ENCODE measurements around the gene ACSS2. TPM values are rescaled to one million over a fixed set of nuclear protein-coding genes. Genes with fewer than 3 reads are reported as not detected.
"Not testable (repeated sequence)": the region's sequence is repeated elsewhere in the genome, so short reads cannot be mapped to it uniquely, and the experiment has no call there.

ACSS2 gene
- polyA plus RNA-seq, 2 of the 4 experiments (the other 2 are of a cell fraction), result 22.1 to 24.1 TPM

- TF ChIP-seq, protein P1, sequence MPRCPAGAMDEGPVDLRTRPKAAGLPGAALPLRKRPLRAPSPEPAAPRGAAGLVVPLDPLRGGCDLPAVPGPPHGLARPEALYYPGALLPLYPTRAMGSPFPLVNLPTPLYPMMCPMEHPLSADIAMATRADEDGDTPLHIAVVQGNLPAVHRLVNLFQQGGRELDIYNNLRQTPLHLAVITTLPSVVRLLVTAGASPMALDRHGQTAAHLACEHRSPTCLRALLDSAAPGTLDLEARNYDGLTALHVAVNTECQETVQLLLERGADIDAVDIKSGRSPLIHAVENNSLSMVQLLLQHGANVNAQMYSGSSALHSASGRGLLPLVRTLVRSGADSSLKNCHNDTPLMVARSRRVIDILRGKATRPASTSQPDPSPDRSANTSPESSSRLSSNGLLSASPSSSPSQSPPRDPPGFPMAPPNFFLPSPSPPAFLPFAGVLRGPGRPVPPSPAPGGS (IDR thresholded peaks at IDR 0.05), result no peak
- TF ChIP-seq POLR2A (IDR thresholded peaks at IDR 0.05; ENCODE audit: low read length), result no peak
- TF ChIP-seq CHD4 (IDR thresholded peaks at IDR 0.05; ENCODE audit: borderline replicate concordance), result no peak
- TF ChIP-seq, protein P2, sequence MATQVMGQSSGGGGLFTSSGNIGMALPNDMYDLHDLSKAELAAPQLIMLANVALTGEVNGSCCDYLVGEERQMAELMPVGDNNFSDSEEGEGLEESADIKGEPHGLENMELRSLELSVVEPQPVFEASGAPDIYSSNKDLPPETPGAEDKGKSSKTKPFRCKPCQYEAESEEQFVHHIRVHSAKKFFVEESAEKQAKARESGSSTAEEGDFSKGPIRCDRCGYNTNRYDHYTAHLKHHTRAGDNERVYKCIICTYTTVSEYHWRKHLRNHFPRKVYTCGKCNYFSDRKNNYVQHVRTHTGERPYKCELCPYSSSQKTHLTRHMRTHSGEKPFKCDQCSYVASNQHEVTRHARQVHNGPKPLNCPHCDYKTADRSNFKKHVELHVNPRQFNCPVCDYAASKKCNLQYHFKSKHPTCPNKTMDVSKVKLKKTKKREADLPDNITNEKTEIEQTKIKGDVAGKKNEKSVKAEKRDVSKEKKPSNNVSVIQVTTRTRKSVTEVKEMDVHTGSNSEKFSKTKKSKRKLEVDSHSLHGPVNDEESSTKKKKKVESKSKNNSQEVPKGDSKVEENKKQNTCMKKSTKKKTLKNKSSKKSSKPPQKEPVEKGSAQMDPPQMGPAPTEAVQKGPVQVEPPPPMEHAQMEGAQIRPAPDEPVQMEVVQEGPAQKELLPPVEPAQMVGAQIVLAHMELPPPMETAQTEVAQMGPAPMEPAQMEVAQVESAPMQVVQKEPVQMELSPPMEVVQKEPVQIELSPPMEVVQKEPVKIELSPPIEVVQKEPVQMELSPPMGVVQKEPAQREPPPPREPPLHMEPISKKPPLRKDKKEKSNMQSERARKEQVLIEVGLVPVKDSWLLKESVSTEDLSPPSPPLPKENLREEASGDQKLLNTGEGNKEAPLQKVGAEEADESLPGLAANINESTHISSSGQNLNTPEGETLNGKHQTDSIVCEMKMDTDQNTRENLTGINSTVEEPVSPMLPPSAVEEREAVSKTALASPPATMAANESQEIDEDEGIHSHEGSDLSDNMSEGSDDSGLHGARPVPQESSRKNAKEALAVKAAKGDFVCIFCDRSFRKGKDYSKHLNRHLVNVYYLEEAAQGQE (IDR thresholded peaks at IDR 0.05), result no peak
- no peak for TF ChIP-seq RAD21 (conservative IDR thresholded peaks at IDR 0.05 in 1 of 2, IDR thresholded peaks at IDR 0.05 in 1 of 2)
Measured at GRCh38 chr20:34896086-34896621, 19.7 kb downstream of the ACSS2 start (continued).

DNA sequence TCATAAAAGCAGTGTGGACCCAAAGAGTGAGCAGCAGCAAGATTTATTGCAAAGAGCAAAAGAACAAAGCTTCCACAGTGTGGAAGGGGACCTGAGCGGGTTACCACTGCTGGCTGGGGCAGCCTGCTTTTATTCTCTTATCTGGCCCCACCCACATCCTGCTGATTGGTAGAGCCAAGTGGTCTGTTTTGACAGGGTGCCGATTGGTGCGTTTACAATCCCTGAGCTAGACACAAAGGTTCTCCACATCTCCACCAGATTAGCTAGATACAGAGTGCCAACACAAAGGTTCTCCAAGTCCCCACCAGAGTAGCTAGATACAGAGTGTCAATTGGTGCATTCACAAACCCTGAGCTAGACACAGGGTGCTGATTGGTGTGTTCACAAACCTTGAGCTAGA, 21.7 kb downstream of the ACSS2 start:
- H3K27ac ChIP-seq; DNase-seq (ENCODE audit: low read depth in 1 of 2, low spot score in 1 of 2); H3K4me1 ChIP-seq; H3K4me2 ChIP-seq; H3K4me3 ChIP-seq; ATAC-seq; POLR2A ChIA-PET; H3K9me3 ChIP-seq; FAIRE-seq: not testable (repeated sequence)
- CTCF ChIA-PET, result interaction anchor here (1.1 to 1.6 kb wide), 2 partner anchors 24 to 129 kb away, joined by 3 read pairs; no protein-coding TSS in a partner anchor
- WGBS (ENCODE audit: missing lambda C conversion rate), result 100% methylated on average over 3 of the region's 3 CpGs

- ATAC-seq; H3K4me1 ChIP-seq; DNase-seq (ENCODE audit: low read depth in 1 of 2, low spot score in 1 of 2); H3K4me2 ChIP-seq; H3K27ac ChIP-seq; FAIRE-seq; POLR2A ChIA-PET; H3K9me3 ChIP-seq; H3K4me3 ChIP-seq: not testable (repeated sequence)
- CTCF ChIA-PET, result interaction anchor here (1.0 to 1.6 kb wide), 3 partner anchors 25 to 129 kb away, joined by 3 read pairs; partner anchors contain the start of genes GSS and MYH7B
- 93% methylated on average over 6 of the region's 26 CpGs for WGBS (ENCODE audit: missing lambda C conversion rate)
Measured at GRCh38 chr20:34898731-34899130, 22.3 kb downstream of the ACSS2 start.

GRCh38 chr20:34904202-34904621, 27.8 kb downstream of the ACSS2 start:
- TF ChIP-seq CBX2 (IDR thresholded peaks at IDR 0.05; ENCODE audit: borderline replicate concordance, low read depth), result no peak
- TF ChIP-seq, protein P3, sequence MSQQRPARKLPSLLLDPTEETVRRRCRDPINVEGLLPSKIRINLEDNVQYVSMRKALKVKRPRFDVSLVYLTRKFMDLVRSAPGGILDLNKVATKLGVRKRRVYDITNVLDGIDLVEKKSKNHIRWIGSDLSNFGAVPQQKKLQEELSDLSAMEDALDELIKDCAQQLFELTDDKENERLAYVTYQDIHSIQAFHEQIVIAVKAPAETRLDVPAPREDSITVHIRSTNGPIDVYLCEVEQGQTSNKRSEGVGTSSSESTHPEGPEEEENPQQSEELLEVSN (IDR thresholded peaks at IDR 0.05; ENCODE audit: borderline replicate concordance, low read depth), result no peak
- TF ChIP-seq, protein P1 (IDR thresholded peaks at IDR 0.05), result no peak
- TF ChIP-seq HOXA7 (CRISPR knock-in tag; IDR thresholded peaks at IDR 0.05), result no peak
- TF ChIP-seq MYC (IDR thresholded peaks at IDR 0.05; ENCODE audit: borderline replicate concordance, low read length), result no peak
- TF ChIP-seq KDM1A (IDR thresholded peaks at IDR 0.05; ENCODE audit: low read depth), result no peak
- no peak for TF ChIP-seq JUN (IDR thresholded peaks at IDR 0.05)
- no peak for TF ChIP-seq ZSCAN20 (CRISPR knock-in tag; IDR thresholded peaks at IDR 0.05)
- TF ChIP-seq ZNF302 (CRISPR knock-in tag; IDR thresholded peaks at IDR 0.05), result no peak
- TF ChIP-seq, protein P4, sequence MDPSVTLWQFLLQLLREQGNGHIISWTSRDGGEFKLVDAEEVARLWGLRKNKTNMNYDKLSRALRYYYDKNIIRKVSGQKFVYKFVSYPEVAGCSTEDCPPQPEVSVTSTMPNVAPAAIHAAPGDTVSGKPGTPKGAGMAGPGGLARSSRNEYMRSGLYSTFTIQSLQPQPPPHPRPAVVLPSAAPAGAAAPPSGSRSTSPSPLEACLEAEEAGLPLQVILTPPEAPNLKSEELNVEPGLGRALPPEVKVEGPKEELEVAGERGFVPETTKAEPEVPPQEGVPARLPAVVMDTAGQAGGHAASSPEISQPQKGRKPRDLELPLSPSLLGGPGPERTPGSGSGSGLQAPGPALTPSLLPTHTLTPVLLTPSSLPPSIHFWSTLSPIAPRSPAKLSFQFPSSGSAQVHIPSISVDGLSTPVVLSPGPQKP (IDR thresholded peaks at IDR 0.05; ENCODE audit: low read depth, low read length), result no peak
- no peak for TF ChIP-seq FOSB (CRISPR knock-in tag; IDR thresholded peaks at IDR 0.05)
- TF ChIP-seq CHD2 (IDR thresholded peaks at IDR 0.05; ENCODE audit: low read length, partially characterized antibody), result no peak
- DNase-seq (ENCODE audit: low read depth in 1 of 2, low spot score in 1 of 2) (no peak), ATAC-seq (no peak), FAIRE-seq (no peak)
- Histone ChIP-seq H3K4me1 (peaks cover 25% of the 10 kb centered on the region), H3K4me3 (no peak overlapping the region), H3K9me3 (no peaks in the 10 kb centered on the region), H3K27ac (no peak overlapping the region), H3K4me2 (no peak overlapping the region)
- WGBS (ENCODE audit: missing lambda C conversion rate), result 60% methylated on average over 3 of the region's 3 CpGs
- ChIA-PET POLR2A (no interaction called here), CTCF (interaction anchor here (0.6 to 2.2 kb wide), 5 partner anchors 23 to 304 kb away, joined by 3 to 7 read pairs (median 4); partner anchors contain the start of genes GSS and MYH7B)
